SK-N-SH (cell line): ENCODE results near the gene USP1. TPM values are rescaled to one million over a fixed set of nuclear protein-coding genes. Genes with fewer than 3 reads are reported as not detected.

Source experiments
- CTCF ChIA-PET: fragments of 300-600, 350-600 bp; formaldehyde crosslinking; extraction: SDS; loops from one replicate; lab custom pipeline; 2021; lab: Yijun Ruan, JAX
- POLR2A ChIA-PET: fragments of 350-600 bp; sonication (Branson Sonifier 250); formaldehyde crosslinking; extraction: SDS; loops from one replicate; lab custom pipeline; 2020; ENCODE audit warnings: antibody characterized with exemption, inconsistent platforms; lab: Yijun Ruan, JAX
- DNase-seq: peaks from one replicate; pipeline ENCODE4 v3.0.0; 2012
- H2AFZ ChIP-seq: fragments of 200-600 bp; sonication (generic); 2 replicates; pipeline ENCODE4 v1.8.1; 2016; ENCODE audit warnings: antibody characterized with exemption, mild to moderate bottlenecking, low read depth
- H3F3A ChIP-seq: fragments of 200-600 bp; sonication (generic); replicated peaks from 2 replicates; pipeline ENCODE3; 2016; ENCODE audit warnings: antibody characterized with exemption, mild to moderate bottlenecking; ENCODE audit not compliant: insufficient read depth
- H3K27ac ChIP-seq, 2 experiments: fragments of 200-500 bp in 1 of 2; fragments of 200-600 bp in 1 of 2; sonication (Bioruptor generic) in 1 of 2; sonication (generic), shearing (Covaris generic) in 1 of 2; 2 replicates each; pipeline versions ENCODE4 v1.5.1 to v1.6.1; 2014 to 2016; ENCODE audit warnings: low read depth in 2 of 2, inconsistent platforms in 1 of 2, low read length in 1 of 2, mild to moderate bottlenecking in 1 of 2, mixed read lengths in 1 of 2
- H3K27me3 ChIP-seq: fragments of 200-600 bp; sonication (generic), shearing (Covaris generic); 2 replicates; pipeline ENCODE4 v1.6.1; 2016; ENCODE audit warnings: mixed run types; ENCODE audit not compliant: insufficient read depth
- H3K36me3 ChIP-seq, 2 experiments: fragments of 200-500 bp in 1 of 2; fragments of 200-600 bp in 1 of 2; sonication (Bioruptor generic) in 1 of 2; sonication (generic) in 1 of 2; replicated peaks in 1 of 2; 2 replicates each; pipeline versions ENCODE3 to v1.5.1; 2014 to 2016; ENCODE audit warnings: low read length in 1 of 2, mild to moderate bottlenecking in 1 of 2; ENCODE audit not compliant: insufficient read depth in 2 of 2, control insufficient read depth in 1 of 2
- H3K4me1 ChIP-seq, 2 experiments: fragments of 200-500 bp in 1 of 2; fragments of 200-600 bp in 1 of 2; sonication (Bioruptor generic) in 1 of 2; sonication (generic), shearing (Covaris generic) in 1 of 2; 2 replicates each; pipeline versions ENCODE4 v1.5.1 to v1.6.1; 2014 to 2016; ENCODE audit warnings: low read depth in 1 of 2, low read length in 1 of 2, mixed run types in 1 of 2; ENCODE audit not compliant: insufficient read depth in 2 of 2, control insufficient read depth in 1 of 2
- H3K4me2 ChIP-seq: fragments of 200-600 bp; sonication (generic), shearing (Covaris generic); 2 replicates; pipeline ENCODE4 v1.6.1; 2017; ENCODE audit warnings: mixed run types
- H3K4me3 ChIP-seq, 2 experiments: fragments of 200-500 bp in 1 of 2; fragments of 200-600 bp in 1 of 2; sonication (Bioruptor generic) in 1 of 2; sonication (generic), shearing (Covaris generic) in 1 of 2; 2 replicates each; pipeline versions ENCODE4 v1.5.1 to v1.8.1; 2014 to 2016; ENCODE audit warnings: low read depth in 2 of 2, inconsistent platforms in 1 of 2, low read length in 1 of 2, mild to moderate bottlenecking in 1 of 2, mixed read lengths in 1 of 2, moderate library complexity in 1 of 2
- H3K79me2 ChIP-seq: fragments of 200-600 bp; sonication (generic); 2 replicates; pipeline ENCODE4 v1.8.1; 2017; ENCODE audit warnings: mild to moderate bottlenecking; ENCODE audit not compliant: insufficient read depth
- H3K9ac ChIP-seq: fragments of 200-600 bp; sonication (generic); 2 replicates; pipeline ENCODE4 v1.6.1; 2017; ENCODE audit warnings: mixed run types
- H3K9me2 ChIP-seq: fragments of 200-600 bp; sonication (generic); 2 replicates; pipeline ENCODE4 v1.6.1; 2017; ENCODE audit warnings: mixed run types
- H3K9me3 ChIP-seq: fragments of 200-600 bp; sonication (generic); 2 replicates; pipeline ENCODE4 v1.6.1; 2017; ENCODE audit warnings: mixed run types, mild to moderate bottlenecking, moderate library complexity
- H4K20me1 ChIP-seq: fragments of 200-600 bp; sonication (generic); 2 replicates; pipeline ENCODE4 v1.6.1; 2017; ENCODE audit warnings: mild to moderate bottlenecking, mixed run types; ENCODE audit not compliant: insufficient read depth
- ELF1 ChIP-seq: IDR thresholded peaks from 2 replicates; pipeline ENCODE4 v1.4.0; 2012
- GABPA ChIP-seq: IDR thresholded peaks from 2 replicates; pipeline ENCODE4 v1.4.0; 2012; ENCODE audit warnings: low read depth, mild to moderate bottlenecking
- JUND ChIP-seq: IDR thresholded peaks from 2 replicates; pipeline ENCODE4 v1.4.0; 2012
- MEF2A ChIP-seq: IDR thresholded peaks from 2 replicates; pipeline ENCODE4 v1.4.0; 2012; ENCODE audit warnings: low read depth, borderline replicate concordance
- NFIC ChIP-seq: IDR thresholded peaks from 2 replicates; pipeline ENCODE4 v1.4.0; 2012; ENCODE audit warnings: borderline replicate concordance
- POLR2AphosphoS5 ChIP-seq: IDR thresholded peaks from 2 replicates; pipeline ENCODE4 v1.6.1; 2012; ENCODE audit warnings: low read depth, low read length
- RCOR1 ChIP-seq: fragments of 150-350 bp; IDR thresholded peaks from 2 replicates; pipeline ENCODE4 v1.6.1; 2017; ENCODE audit warnings: antibody characterized with exemption, low read length
- SMC3 ChIP-seq: IDR thresholded peaks from 2 replicates; pipeline ENCODE4 v1.6.1; 2012; ENCODE audit warnings: low read depth, low read length, improper control_type of control experiment
- TCF12 ChIP-seq: IDR thresholded peaks from 2 replicates; pipeline ENCODE4 v1.4.0; 2012
- TEAD4 ChIP-seq: IDR thresholded peaks from 2 replicates; pipeline ENCODE4 v1.4.0; 2012; ENCODE audit warnings: mild to moderate bottlenecking, borderline replicate concordance; ENCODE audit not compliant: insufficient read depth
- YY1 ChIP-seq: IDR thresholded peaks from 2 replicates; pipeline ENCODE4 v1.4.0; 2012; ENCODE audit warnings: low read depth, mild to moderate bottlenecking
- WGBS: methylation state at CpG from one replicate; pipeline ENCODE4 v1.1.6; 2017; ENCODE audit warnings: low lambda C conversion rate; 5-methylcytosine and 5-hydroxymethylcytosine counted together
- polyA plus RNA-seq, 3 experiments: library from polyadenylated mRNA; depleted of rRNA; stranded (reverse); fragments of >200 nt; gene quantifications; 2 replicates each; pipeline ENCODE4 v1.2.3, GENCODE V29; 2012
- TF ChIP-seq, protein P1 (sequence below): fragments of 150-350 bp; IDR thresholded peaks from 2 replicates; pipeline ENCODE4 v1.6.1; 2017; ENCODE audit warnings: antibody characterized with exemption, low read length, low read depth, borderline replicate concordance
- TF ChIP-seq, protein P2 (sequence below): IDR thresholded peaks from 2 replicates; pipeline ENCODE4 v1.4.0; 2012; ENCODE audit warnings: low read depth, borderline replicate concordance
- TF ChIP-seq, protein P3 (sequence below): fragments of 150-350 bp; IDR thresholded peaks from 2 replicates; pipeline ENCODE4 v1.6.1; 2016; ENCODE audit warnings: mild to moderate bottlenecking, low read depth, low read length
- TF ChIP-seq, protein P4 (sequence below): fragments of 200-600 bp; sonication (generic); IDR thresholded peaks from 2 replicates; pipeline ENCODE4 v1.6.1; 2017; ENCODE audit warnings: antibody characterized with exemption, mild to moderate bottlenecking, moderate library complexity

USP1 gene
- polyA plus RNA-seq, 1 of the 3 experiments (the other 2 are of a cell fraction): 4.3 TPM

DNA sequence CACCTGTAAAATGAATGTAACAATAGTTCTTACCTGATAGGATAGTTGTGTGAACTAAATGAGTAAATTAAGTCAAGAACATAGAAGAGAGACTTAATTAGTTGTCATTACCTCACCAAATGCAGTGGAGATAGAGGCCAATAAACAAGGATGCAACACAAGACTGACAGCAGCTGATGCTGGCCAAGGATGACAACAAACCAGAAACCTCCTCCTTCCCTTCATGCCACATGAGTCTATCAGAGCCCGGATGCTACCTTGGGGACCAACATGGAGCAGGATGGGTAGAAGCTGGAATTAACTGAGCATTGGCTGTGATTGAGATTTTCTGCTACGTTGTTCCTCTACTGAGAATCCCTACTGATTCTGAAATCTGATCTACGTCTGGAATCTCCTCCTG is 30.3 kb upstream of the USP1 start:
- Histone ChIP-seq H3K27ac (no peak overlapping the region), H3F3A (no peaks in the 10 kb centered on the region), H3K4me3 (no peak overlapping the region), H3K4me1 (no peaks in the 10 kb centered on the region), H3K9me3 (no peaks in the 10 kb centered on the region), H2AFZ (no peak overlapping the region), H3K36me3 (no peaks in the 10 kb centered on the region), H3K79me2 (no peaks in the 10 kb centered on the region), H3K9ac (no peak overlapping the region), H3K27me3 (no peaks in the 10 kb centered on the region; the same call in 1 of the 2 replicates), H4K20me1 (no peaks in the 10 kb centered on the region), H3K9me2 (no peaks in the 10 kb centered on the region), H3K4me2 (no peak overlapping the region)
- TF ChIP-seq ELF1 (no peak), SMC3 (no peak), YY1 (no peak), POLR2AphosphoS5 (no peak), JUND (no peak), TEAD4 (no peak), MEF2A (no peak), RCOR1 (no peak), GABPA (no peak), TCF12 (no peak), NFIC (no peak)
- TF ChIP-seq, protein P1, sequence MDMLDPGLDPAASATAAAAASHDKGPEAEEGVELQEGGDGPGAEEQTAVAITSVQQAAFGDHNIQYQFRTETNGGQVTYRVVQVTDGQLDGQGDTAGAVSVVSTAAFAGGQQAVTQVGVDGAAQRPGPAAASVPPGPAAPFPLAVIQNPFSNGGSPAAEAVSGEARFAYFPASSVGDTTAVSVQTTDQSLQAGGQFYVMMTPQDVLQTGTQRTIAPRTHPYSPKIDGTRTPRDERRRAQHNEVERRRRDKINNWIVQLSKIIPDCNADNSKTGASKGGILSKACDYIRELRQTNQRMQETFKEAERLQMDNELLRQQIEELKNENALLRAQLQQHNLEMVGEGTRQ: no peak
- TF ChIP-seq, protein P2, sequence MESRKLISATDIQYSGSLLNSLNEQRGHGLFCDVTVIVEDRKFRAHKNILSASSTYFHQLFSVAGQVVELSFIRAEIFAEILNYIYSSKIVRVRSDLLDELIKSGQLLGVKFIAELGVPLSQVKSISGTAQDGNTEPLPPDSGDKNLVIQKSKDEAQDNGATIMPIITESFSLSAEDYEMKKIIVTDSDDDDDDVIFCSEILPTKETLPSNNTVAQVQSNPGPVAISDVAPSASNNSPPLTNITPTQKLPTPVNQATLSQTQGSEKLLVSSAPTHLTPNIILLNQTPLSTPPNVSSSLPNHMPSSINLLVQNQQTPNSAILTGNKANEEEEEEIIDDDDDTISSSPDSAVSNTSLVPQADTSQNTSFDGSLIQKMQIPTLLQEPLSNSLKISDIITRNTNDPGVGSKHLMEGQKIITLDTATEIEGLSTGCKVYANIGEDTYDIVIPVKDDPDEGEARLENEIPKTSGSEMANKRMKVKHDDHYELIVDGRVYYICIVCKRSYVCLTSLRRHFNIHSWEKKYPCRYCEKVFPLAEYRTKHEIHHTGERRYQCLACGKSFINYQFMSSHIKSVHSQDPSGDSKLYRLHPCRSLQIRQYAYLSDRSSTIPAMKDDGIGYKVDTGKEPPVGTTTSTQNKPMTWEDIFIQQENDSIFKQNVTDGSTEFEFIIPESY: no peak
- TF ChIP-seq, protein P3, sequence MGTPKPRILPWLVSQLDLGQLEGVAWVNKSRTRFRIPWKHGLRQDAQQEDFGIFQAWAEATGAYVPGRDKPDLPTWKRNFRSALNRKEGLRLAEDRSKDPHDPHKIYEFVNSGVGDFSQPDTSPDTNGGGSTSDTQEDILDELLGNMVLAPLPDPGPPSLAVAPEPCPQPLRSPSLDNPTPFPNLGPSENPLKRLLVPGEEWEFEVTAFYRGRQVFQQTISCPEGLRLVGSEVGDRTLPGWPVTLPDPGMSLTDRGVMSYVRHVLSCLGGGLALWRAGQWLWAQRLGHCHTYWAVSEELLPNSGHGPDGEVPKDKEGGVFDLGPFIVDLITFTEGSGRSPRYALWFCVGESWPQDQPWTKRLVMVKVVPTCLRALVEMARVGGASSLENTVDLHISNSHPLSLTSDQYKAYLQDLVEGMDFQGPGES: no peak
- TF ChIP-seq, protein P4, sequence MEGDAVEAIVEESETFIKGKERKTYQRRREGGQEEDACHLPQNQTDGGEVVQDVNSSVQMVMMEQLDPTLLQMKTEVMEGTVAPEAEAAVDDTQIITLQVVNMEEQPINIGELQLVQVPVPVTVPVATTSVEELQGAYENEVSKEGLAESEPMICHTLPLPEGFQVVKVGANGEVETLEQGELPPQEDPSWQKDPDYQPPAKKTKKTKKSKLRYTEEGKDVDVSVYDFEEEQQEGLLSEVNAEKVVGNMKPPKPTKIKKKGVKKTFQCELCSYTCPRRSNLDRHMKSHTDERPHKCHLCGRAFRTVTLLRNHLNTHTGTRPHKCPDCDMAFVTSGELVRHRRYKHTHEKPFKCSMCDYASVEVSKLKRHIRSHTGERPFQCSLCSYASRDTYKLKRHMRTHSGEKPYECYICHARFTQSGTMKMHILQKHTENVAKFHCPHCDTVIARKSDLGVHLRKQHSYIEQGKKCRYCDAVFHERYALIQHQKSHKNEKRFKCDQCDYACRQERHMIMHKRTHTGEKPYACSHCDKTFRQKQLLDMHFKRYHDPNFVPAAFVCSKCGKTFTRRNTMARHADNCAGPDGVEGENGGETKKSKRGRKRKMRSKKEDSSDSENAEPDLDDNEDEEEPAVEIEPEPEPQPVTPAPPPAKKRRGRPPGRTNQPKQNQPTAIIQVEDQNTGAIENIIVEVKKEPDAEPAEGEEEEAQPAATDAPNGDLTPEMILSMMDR: no peak
- 51% methylated on average over 3 of the region's 3 CpGs for WGBS
- DNase-seq: no peak
- ChIA-PET CTCF (interaction anchor here (0.6 to 12.3 kb wide), 45 partner anchors 10 to 370 kb away, joined by 3 to 186 read pairs (median 4); no protein-coding TSS in a partner anchor), POLR2A (interaction anchor here (1.6 kb wide), 1 partner anchor 231 kb away, joined by 4 read pairs; no protein-coding TSS in a partner anchor)
